GM04504 (cell line): ENCODE measurements around the gene ME1.
"Not testable (repeated sequence)": the region's sequence is repeated elsewhere in the genome, so short reads cannot be mapped to it uniquely, and the experiment has no call there.

Experiments used
- DNase-seq: peaks from one replicate; pipeline ENCODE4 v3.0.0-alpha.2; 2012; ENCODE audit warnings: low read depth

The ME1 gene

GRCh38 chr6:83431545-83432155 lies 799 bp upstream of the ME1 start:
- no peak for DNase-seq

GRCh38 chr6:83429857-83430610 lies 817 bp downstream of the ME1 start:
- no peak for DNase-seq

GRCh38 chr6:83429269-83429668 lies 1.6 kb downstream of the ME1 start:
- no peak for DNase-seq

GRCh38 chr6:83424392-83425018 lies 6.3 kb downstream of the ME1 start:
- no peak for DNase-seq

- DNase-seq = no peak
Measured at GRCh38 chr6:83417880-83418663, 12.8 kb downstream of the ME1 start.

GRCh38 chr6:83413068-83413467 lies 17.8 kb downstream of the ME1 start:
- no peak for DNase-seq

- DNase-seq = no peak
Measured at GRCh38 chr6:83411731-83412130, 19.1 kb downstream of the ME1 start.

GRCh38 chr6:83403191-83403590 lies 27.7 kb downstream of the ME1 start:
- DNase-seq = no peak

- no peak for DNase-seq
Measured at GRCh38 chr6:83389606-83390005, 41.2 kb downstream of the ME1 start.

GRCh38 chr6:83385473-83385872 lies 45.4 kb downstream of the ME1 start:
- no peak for DNase-seq

GRCh38 chr6:83384751-83385150 lies 46.1 kb downstream of the ME1 start:
- DNase-seq = no peak

GRCh38 chr6:83381949-83382348 lies 48.9 kb downstream of the ME1 start:
- DNase-seq = no peak

GRCh38 chr6:83378621-83379388 lies 52.0 kb downstream of the ME1 start:
- DNase-seq = peak; percentile 46

- no peak for DNase-seq
Measured at GRCh38 chr6:83371423-83371822, 59.4 kb downstream of the ME1 start.

- DNase-seq = no peak
Measured at GRCh38 chr6:83370567-83370966, 60.3 kb downstream of the ME1 start.

GRCh38 chr6:83369692-83370091 lies 61.2 kb downstream of the ME1 start:
- DNase-seq = no peak

- DNase-seq = no peak
Measured at GRCh38 chr6:83368577-83368976, 62.3 kb downstream of the ME1 start.

GRCh38 chr6:83367104-83367503 lies 63.7 kb downstream of the ME1 start:
- DNase-seq = no peak

- DNase-seq = peak; percentile 66
Measured at GRCh38 chr6:83365931-83366330, 64.9 kb downstream of the ME1 start.

- DNase-seq = not testable (repeated sequence)
Measured at GRCh38 chr6:83362349-83362748, 68.5 kb downstream of the ME1 start.

- no peak for DNase-seq
Measured at GRCh38 chr6:83359638-83360037, 71.2 kb downstream of the ME1 start.

- no peak for DNase-seq
Measured at GRCh38 chr6:83354747-83355146, 76.1 kb downstream of the ME1 start.
